GM19438 (cell line): ENCODE data around the gene KIAA1328.

Experiments
- ATAC-seq: cut with Tn5 transposase; IDR thresholded peaks from one replicate; pipeline ENCODE4 v1.9.1; 2021; ENCODE audit warnings: low read depth; ENCODE audit not compliant: unreplicated experiment

Gene KIAA1328

GRCh38 chr18:36942264-36942663 is 113.3 kb downstream of the KIAA1328 start:
- no peak for ATAC-seq

DNA sequence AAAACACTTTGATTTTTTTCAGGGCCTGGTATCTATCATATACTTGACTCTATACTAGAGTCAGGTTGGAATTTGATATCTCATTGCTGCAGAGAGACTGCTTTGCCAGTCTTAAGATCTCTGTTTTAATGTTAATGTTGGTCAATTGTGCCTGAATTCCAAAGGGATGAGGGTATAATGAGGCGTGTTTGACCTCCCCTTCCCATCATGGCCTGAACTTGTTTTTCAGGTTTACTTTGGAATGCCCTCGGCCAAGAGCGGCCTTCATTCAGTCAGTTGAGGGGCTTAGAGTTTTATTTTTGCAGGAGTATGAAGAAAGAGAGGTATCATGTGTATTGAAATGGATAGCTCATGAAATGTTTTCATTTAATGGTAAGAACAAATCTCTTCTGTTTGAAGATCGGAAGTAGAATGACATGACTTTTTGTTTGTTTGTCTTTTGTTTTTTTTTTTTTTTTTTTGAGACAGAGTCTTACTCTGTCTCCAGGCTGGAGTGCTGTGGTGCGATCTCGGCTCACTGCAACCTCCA is 119.0 kb downstream of the KIAA1328 start:
- ATAC-seq = no peak

DNA sequence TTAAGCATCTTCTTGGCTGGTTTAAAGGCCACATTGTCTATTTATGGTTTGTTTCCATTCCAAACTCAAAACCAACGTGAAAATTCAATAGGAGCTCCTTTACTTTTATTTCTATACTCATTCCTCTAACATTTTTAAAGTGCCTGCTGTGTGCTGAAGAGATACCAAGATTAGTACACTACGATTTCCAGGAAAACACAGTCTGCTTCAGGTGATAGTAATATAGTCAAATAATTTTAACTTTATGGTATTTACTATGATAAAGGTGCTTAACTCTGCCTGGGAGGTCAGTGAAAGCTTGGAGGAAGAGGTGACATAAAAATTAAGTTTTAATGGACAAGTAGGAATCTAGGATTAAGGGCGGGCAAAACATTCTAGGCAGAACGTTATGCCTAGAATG is 121.4 kb downstream of the KIAA1328 start:
- ATAC-seq = no peak

DNA sequence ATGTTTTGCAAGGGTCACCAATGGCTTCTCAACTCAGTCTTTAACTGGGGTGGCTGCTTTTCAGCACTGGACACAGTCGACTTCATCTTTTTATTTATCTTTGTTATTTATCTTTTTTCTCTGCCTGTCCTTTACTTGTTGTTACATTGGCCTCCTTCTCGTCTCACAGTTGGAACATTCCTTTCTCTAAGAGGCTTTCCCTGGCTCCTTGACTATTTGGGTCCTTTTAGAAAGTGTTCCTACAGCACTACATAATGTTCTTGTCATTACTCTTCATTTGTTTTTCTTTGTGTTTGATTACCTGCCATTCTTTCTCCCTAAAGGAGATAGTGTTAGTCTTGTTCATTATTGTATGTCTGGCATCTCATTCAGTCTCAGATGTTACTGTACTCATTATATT is 122.0 kb downstream of the KIAA1328 start:
- no peak for ATAC-seq

DNA sequence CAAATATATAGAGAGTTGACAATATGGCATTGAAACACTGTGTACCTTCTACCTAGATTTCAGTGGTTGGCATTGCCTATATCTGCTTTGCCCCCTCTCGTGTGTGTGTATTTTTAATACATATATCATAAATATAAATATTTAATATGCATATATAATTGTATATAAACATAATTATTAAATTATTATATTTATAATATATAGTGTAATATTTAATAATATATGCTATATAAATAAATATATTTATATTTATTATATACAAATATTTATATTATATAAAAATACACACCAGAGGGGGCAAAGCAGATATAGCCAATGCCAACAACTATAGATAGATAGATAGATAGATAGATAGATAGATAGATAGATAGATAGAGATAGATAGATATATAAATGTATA is 124.1 kb downstream of the KIAA1328 start:
- no peak for ATAC-seq

- no peak for ATAC-seq
Observed at GRCh38 chr18:36960038-36960437, 131.1 kb downstream of the KIAA1328 start.

DNA sequence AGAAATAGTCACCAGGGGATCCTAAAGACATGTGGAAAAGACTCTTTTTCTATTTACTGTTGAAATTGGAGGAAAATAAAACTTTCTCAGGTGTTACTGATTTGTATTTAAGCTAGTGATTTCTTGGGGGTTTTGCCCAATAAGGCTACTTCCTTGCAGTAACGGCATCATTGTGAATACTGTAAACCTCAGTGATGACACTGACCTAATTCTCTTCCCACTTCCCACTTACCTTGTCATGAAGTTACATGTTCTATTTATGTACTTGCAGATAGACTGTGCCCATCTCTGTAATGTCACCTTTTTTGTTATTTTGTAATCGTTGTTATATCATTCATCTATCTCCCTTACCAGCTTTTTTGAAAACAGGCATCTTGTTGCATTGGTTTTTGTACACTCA is 134.5 kb downstream of the KIAA1328 start:
- ATAC-seq = no peak

GRCh38 chr18:36974686-36975085 is 145.8 kb downstream of the KIAA1328 start:
- no peak for ATAC-seq

DNA sequence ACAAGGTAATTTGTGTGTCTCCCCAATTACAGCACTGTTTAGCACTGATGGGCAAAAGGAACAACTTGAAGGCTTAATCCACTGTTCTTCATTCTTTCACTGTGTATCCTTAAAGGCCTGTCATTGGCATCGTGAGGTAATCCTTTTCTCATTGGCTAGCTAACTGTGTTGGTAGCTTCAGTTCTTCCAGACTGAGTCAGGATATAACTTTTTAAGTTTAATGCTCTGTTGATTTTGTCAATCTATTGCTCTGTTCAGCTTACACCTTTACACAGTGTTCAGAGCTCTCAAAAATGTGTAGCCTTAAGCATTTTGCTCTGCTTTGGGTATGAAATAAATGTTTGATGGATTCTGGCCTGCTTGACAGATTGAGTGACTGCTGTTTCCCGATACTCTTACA is 148.2 kb downstream of the KIAA1328 start:
- ATAC-seq = no peak

DNA sequence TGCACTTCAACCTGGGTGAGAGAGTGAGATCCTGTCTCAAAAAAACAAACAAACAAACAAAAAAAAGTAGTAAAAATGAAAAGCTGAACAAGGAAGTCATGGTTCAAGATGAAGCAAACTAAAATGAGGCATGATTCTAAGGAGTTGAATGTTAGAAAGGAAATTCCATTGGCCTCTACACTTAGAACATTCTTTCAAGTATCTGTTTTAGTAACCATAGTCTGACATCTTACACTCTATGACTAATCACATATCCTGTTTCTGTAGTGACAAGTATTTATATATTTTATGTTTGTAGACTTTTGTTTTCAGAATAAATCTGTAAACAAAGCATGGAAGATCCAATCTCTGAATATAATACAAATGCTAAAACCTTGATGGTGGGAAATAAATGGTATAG is 164.1 kb downstream of the KIAA1328 start:
- ATAC-seq = no peak

GRCh38 chr18:37006742-37007141 is 177.8 kb downstream of the KIAA1328 start:
- no peak for ATAC-seq

- no peak for ATAC-seq
Observed at GRCh38 chr18:37012452-37012851, 183.5 kb downstream of the KIAA1328 start.

GRCh38 chr18:37019157-37019827 is 190.4 kb downstream of the KIAA1328 start:
- ATAC-seq = no peak

GRCh38 chr18:37033419-37033818 is 204.5 kb downstream of the KIAA1328 start:
- ATAC-seq = no peak

GRCh38 chr18:37042381-37042780 is 213.5 kb downstream of the KIAA1328 start:
- ATAC-seq = no peak

DNA sequence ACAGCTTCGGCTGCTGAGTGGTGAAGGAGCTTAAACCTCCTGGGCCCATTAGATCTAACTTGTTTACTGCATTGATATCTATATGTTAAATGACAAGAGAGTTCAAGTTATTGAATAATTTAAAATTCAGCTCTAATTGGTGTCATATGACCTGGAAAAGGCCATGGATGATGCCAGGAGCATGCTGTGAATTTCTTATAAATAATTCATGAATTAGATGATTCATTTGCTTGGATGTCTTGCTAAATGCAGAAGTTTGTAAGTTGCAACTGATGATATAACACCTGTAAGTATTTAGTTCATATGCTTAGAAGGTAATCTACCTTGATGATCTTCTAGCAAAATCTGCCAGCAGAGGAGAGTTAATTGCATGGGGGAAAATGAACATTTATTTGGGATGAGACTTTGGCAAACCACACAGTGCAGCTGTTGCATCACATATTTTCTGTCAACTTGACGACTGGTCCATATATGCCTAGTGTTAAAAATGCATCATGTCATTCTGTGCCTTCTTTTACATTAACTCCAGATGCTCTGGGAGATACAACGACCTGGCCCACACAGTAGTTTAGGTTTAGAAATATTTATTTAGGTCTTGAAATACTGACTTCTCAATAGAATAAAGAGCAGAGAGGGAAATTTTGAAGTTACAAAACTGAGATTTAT is 226.3 kb downstream of the KIAA1328 start:
- ATAC-seq = no peak

- no peak for ATAC-seq
Observed at GRCh38 chr18:37064187-37064586, 235.3 kb downstream of the KIAA1328 start.

- no peak for ATAC-seq
Observed at GRCh38 chr18:37065254-37065653, 236.3 kb downstream of the KIAA1328 start.

DNA sequence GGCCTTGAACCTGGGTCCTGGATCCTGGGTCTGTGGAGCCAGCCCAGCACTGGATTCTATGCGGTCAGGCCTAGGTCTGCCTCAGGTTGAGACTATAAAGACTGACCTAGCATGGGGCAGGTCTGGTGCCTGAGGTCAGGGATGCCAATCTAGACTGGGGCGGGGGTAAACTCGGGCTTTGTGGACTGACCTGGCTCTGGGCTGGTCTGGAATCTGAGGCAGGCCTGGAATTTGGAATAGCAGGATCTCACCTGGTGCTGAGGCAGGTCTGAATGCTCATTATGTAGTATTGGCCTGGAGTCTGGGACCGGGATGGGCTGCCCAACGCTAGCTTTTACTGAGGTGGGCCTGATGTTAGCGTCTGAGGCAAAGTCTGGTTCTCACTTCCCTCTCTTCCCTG is 256.0 kb downstream of the KIAA1328 start:
- ATAC-seq = no peak

- ATAC-seq = no peak
Observed at GRCh38 chr18:37085362-37085761, 256.4 kb downstream of the KIAA1328 start.

GRCh38 chr18:37107748-37108522 is 279.0 kb downstream of the KIAA1328 start:
- no peak for ATAC-seq
